GM23338 (cell line): Measurements from ENCODE around the gene FGF1. TPM values are rescaled to one million over a fixed set of nuclear protein-coding genes. Genes with fewer than 3 reads are reported as not detected.
A peak's percentile ranks its signal among the peaks of the same experiment; 100 is the strongest.

Experiments
- ATAC-seq: fragments of 200-7000 bp; cut with Tn5 transposase; 3 replicates; pipeline ENCODE4 v1.9.1; 2020
- DNase-seq: peaks from one replicate; pipeline ENCODE4 v3.0.0-alpha.2; 2015; ENCODE audit warnings: low spot score
- H2AFZ ChIP-seq: fragments of 200-600 bp; sonication (generic); 2 replicates; pipeline ENCODE4 v1.8.0; 2016; ENCODE audit warnings: antibody characterized with exemption, mild to moderate bottlenecking, moderate library complexity
- H3F3A ChIP-seq: fragments of 200-600 bp; sonication (generic); replicated peaks from 2 replicates; pipeline ENCODE4 v1.8.0; 2017; ENCODE audit warnings: antibody characterized with exemption, mixed run types, low read depth
- H3K27ac ChIP-seq: fragments of 200-600 bp; sonication (generic); 2 replicates; pipeline ENCODE4 v1.6.1; 2016; ENCODE audit warnings: low read depth
- H3K27me3 ChIP-seq: fragments of 200-600 bp; sonication (generic); 2 replicates; pipeline ENCODE4 v1.8.0; 2016; ENCODE audit warnings: mild to moderate bottlenecking, mixed run types, moderate library complexity; ENCODE audit not compliant: insufficient read depth
- H3K36me3 ChIP-seq: fragments of 200-600 bp; sonication (generic); 2 replicates; pipeline ENCODE4 v1.8.0; 2016; ENCODE audit warnings: mild to moderate bottlenecking; ENCODE audit not compliant: insufficient read depth
- H3K4me1 ChIP-seq: fragments of 200-600 bp; sonication (generic); 2 replicates; pipeline ENCODE4 v1.8.0; 2016; ENCODE audit warnings: mild to moderate bottlenecking, moderate library complexity; ENCODE audit not compliant: insufficient read depth
- H3K4me2 ChIP-seq: fragments of 200-600 bp; sonication (generic); 2 replicates; pipeline ENCODE4 v1.7.1; 2017; ENCODE audit warnings: mixed run types
- H3K4me3 ChIP-seq: fragments of 200-600 bp; sonication (generic); 2 replicates; pipeline ENCODE4 v1.6.1; 2016; ENCODE audit warnings: mixed run types
- H3K79me2 ChIP-seq: fragments of 200-600 bp; sonication (generic); replicated peaks from 2 replicates; pipeline ENCODE4 v1.8.0; 2017; ENCODE audit warnings: mild to moderate bottlenecking; ENCODE audit not compliant: insufficient read depth
- H3K9me2 ChIP-seq: fragments of 200-600 bp; sonication (generic); 2 replicates; pipeline ENCODE4 v1.8.0; 2017; ENCODE audit not compliant: insufficient read depth
- H4K20me1 ChIP-seq: fragments of 200-600 bp; sonication (generic); replicated peaks from 2 replicates; pipeline ENCODE4 v1.8.0; 2017; ENCODE audit warnings: mild to moderate bottlenecking; ENCODE audit not compliant: insufficient read depth
- H3K27ac Mint-ChIP-seq: 2 replicates; pipeline ENCODE4 v1.8.0; 2020; ENCODE audit warnings: inconsistent platforms, mild to moderate bottlenecking, moderate library complexity, mixed read lengths
- H3K27me3 Mint-ChIP-seq: 3 replicates; pipeline ENCODE4 v1.8.0; 2022; ENCODE audit warnings: low read depth, mild to moderate bottlenecking, moderate library complexity, mixed read lengths, inconsistent platforms; ENCODE audit not compliant: insufficient read depth, poor library complexity
- H3K36me3 Mint-ChIP-seq: 3 replicates; pipeline ENCODE4 v1.8.0; 2021; ENCODE audit warnings: low read depth, mild to moderate bottlenecking, inconsistent platforms, moderate library complexity, mixed read lengths
- H3K4me1 Mint-ChIP-seq: 3 replicates; pipeline ENCODE4 v1.8.0; 2020; ENCODE audit warnings: mild to moderate bottlenecking, inconsistent platforms, mixed read lengths
- H3K4me3 Mint-ChIP-seq: 3 replicates; pipeline ENCODE4 v1.8.0; 2021; ENCODE audit warnings: moderate library complexity, mild to moderate bottlenecking, inconsistent platforms, mixed read lengths
- H3K9me3 Mint-ChIP-seq: 3 replicates; pipeline ENCODE4 v1.8.0; 2020; ENCODE audit warnings: moderate library complexity, mild to moderate bottlenecking, inconsistent platforms, mixed read lengths
- CREB1 ChIP-seq: fragments of 250-450 bp; sonication (Bioruptor Pico); IDR thresholded peaks from 2 replicates; pipeline ENCODE4 v1.5.0; 2020; ENCODE audit warnings: low read depth, mild to moderate bottlenecking, moderate library complexity
- ETS1 ChIP-seq: IDR thresholded peaks from 2 replicates; pipeline ENCODE4 v1.6.1; 2016; ENCODE audit warnings: antibody characterized with exemption
- EZH2phosphoT487 ChIP-seq: fragments of 200-600 bp; sonication (generic); IDR thresholded peaks from one replicate; pipeline ENCODE4 v1.8.1; 2018; ENCODE audit warnings: antibody characterized with exemption; ENCODE audit not compliant: unreplicated experiment
- JUNB ChIP-seq: IDR thresholded peaks from one replicate; pipeline ENCODE4 v1.6.1; 2016; ENCODE audit warnings: antibody characterized with exemption; ENCODE audit not compliant: unreplicated experiment
- NANOG ChIP-seq: IDR thresholded peaks from 2 replicates; pipeline ENCODE4 v1.6.1; 2016; ENCODE audit warnings: antibody characterized with exemption, borderline replicate concordance
- STAT1 ChIP-seq: IDR thresholded peaks from one replicate; pipeline ENCODE4 v1.6.1; 2016; ENCODE audit warnings: antibody characterized with exemption; ENCODE audit not compliant: unreplicated experiment
- ZNF331 ChIP-seq: fragments of 250-450 bp; sonication (Bioruptor Pico); IDR thresholded peaks from 2 replicates; pipeline ENCODE4 v1.5.0; 2020; ENCODE audit warnings: low read depth, mild to moderate bottlenecking, moderate library complexity
- ZNF462 ChIP-seq: fragments of 250-450 bp; sonication (Bioruptor Pico); IDR thresholded peaks from 2 replicates; pipeline ENCODE4 v1.5.0; 2020; ENCODE audit warnings: mild to moderate bottlenecking, moderate library complexity
- polyA plus RNA-seq: library from polyadenylated mRNA; unstranded; fragments of >200 nt; fragmentation: Nextera tagmentation; extraction: Ambion mirVana; gene quantifications from 2 replicates; pipeline ENCODE4 v1.2.1, GENCODE V29; 2016
- total RNA-seq: library from RNA; depleted of rRNA; stranded (reverse); fragments of >200 nt; shearing (Covaris generic); gene quantifications from 2 replicates; pipeline ENCODE4 v1.2.3, GENCODE V29; 2014
- TF ChIP-seq, protein P1 (sequence below), 2 experiments: fragments of 200-600 bp in 1 of 2; sonication (generic) in 1 of 2; conservative IDR thresholded peaks; 2 replicates each; pipeline versions ENCODE4 v1.5.1 to v1.6.1; 2016 to 2017; ENCODE audit warnings: antibody characterized with exemption in 2 of 2, low read depth in 2 of 2, mild to moderate bottlenecking in 2 of 2, moderate library complexity in 1 of 2

Gene FGF1
- total and polyA plus RNA-seq, 2 experiments from 2014 or later: 0.21 to 0.34 TPM

DNA sequence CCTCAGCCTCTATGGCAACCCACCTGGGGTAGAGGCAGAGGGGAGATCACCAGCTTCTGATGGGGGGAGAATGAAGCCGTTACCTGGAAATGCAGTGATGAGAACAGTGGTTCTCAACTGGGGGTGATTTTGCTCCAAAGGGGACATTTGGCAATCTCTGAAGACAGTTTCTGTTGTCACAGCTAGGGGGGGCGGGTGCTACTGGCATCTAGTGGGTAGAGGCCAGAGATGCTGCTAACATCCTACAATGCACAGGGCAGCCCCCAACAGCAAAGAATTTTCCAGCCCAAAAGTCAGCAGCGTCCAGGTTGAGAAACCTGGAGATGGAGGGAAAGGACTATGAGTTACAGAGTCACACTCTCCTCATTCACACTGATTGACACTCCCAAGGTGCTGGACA is 84.5 kb downstream of the FGF1 start:
- no peaks in the 10 kb centered on the region for H3K9me3 Mint-ChIP-seq
- no peaks in the 10 kb centered on the region for H3K27me3 ChIP-seq
- ATAC-seq (peak; percentile 63), DNase-seq (peak; percentile 60)
- H3K36me3 Mint-ChIP-seq: no peaks in the 10 kb centered on the region
- H3K4me1 ChIP-seq: peaks cover 27% of the 10 kb centered on the region
- H3K79me2 ChIP-seq: no peaks in the 10 kb centered on the region
- H3K4me3 ChIP-seq: no peak overlapping the region
- no peaks in the 10 kb centered on the region for H3K9me2 ChIP-seq
- no peak overlapping the region for H3K27ac ChIP-seq
- no peak for TF ChIP-seq ZNF331 (CRISPR knock-in tag)
- no peak for TF ChIP-seq ETS1
- TF ChIP-seq, protein P1, sequence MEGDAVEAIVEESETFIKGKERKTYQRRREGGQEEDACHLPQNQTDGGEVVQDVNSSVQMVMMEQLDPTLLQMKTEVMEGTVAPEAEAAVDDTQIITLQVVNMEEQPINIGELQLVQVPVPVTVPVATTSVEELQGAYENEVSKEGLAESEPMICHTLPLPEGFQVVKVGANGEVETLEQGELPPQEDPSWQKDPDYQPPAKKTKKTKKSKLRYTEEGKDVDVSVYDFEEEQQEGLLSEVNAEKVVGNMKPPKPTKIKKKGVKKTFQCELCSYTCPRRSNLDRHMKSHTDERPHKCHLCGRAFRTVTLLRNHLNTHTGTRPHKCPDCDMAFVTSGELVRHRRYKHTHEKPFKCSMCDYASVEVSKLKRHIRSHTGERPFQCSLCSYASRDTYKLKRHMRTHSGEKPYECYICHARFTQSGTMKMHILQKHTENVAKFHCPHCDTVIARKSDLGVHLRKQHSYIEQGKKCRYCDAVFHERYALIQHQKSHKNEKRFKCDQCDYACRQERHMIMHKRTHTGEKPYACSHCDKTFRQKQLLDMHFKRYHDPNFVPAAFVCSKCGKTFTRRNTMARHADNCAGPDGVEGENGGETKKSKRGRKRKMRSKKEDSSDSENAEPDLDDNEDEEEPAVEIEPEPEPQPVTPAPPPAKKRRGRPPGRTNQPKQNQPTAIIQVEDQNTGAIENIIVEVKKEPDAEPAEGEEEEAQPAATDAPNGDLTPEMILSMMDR (conservative IDR thresholded peaks at IDR 0.05; ENCODE audit: low read depth in 2 of 2): peak; percentile 45 to 56
- no peak for TF ChIP-seq EZH2phosphoT487
- no peak for TF ChIP-seq JUNB
- H3K27ac Mint-ChIP-seq: no peak overlapping the region
- no peak overlapping the region for H3K4me3 Mint-ChIP-seq
- H2AFZ ChIP-seq: peak overlapping the region; percentile 88
- no peaks in the 10 kb centered on the region for H3K36me3 ChIP-seq
- peaks cover 32% of the 10 kb centered on the region for H3K4me1 Mint-ChIP-seq
- H4K20me1 ChIP-seq: no peaks in the 10 kb centered on the region
- no peaks in the 10 kb centered on the region for H3F3A ChIP-seq
- no peak overlapping the region for H3K4me2 ChIP-seq
- H3K27me3 Mint-ChIP-seq: peaks cover 2% of the 10 kb centered on the region

DNA sequence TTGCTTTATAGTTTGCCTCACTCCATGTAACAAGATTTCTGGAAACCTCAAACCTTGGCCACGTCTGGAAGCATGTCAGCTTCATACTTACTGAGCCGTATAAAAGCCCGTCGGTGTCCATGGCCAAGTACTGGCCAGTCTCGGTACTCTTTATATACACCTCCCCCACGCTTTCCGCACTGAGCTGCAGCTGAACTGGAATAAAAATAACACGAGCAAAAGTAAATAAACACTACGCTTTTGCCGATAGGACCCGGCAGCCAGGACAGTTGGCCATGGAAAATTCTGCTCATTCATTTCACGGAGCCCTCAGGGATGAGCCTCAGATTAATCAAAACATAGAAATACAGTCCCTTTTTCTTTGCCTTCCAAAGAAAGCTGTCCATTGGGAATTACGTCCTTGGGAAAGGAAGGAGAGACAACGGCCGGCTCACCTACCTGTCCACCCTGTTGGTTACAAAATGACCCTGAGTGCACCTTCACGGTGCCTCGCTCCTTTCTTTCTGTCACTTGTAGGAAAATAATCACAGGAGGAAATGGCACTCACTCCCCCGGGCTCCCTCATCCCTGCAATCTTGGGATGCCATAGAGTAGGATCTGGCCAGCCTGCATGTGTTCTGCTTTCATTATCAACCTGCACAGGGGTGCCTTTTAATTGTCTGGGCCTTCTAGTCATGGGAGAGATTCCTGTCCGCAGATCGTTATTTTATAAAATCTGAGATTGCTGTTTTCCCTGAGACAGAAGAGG is 85.1 kb downstream of the FGF1 start:
- DNase-seq: no peak
- H3K4me2 ChIP-seq: no peak overlapping the region

More for the DNA sequence above, 85.1 kb downstream of the FGF1 start:
- Histone ChIP-seq H3F3A (no peaks in the 10 kb centered on the region), H2AFZ (peak overlapping the region; percentile 88), H3K27me3 (no peaks in the 10 kb centered on the region), H3K9me2 (no peaks in the 10 kb centered on the region), H3K4me1 (peaks cover 26% of the 10 kb centered on the region), H3K27ac (0 out of 2 replicates have a peak overlapping the region, but pooled peaks have one; percentile 19), H4K20me1 (no peaks in the 10 kb centered on the region), H3K36me3 (no peaks in the 10 kb centered on the region), H3K79me2 (no peaks in the 10 kb centered on the region), H3K4me3 (no peak overlapping the region)
- Mint-ChIP-seq H3K4me3 (no peak overlapping the region), H3K36me3 (no peaks in the 10 kb centered on the region), H3K9me3 (no peaks in the 10 kb centered on the region), H3K27me3 (peaks cover 2% of the 10 kb centered on the region), H3K27ac (peak overlapping the region; percentile 29; the same call in 1 of the 2 replicates), H3K4me1 (peaks cover 29% of the 10 kb centered on the region)
- no peak for TF ChIP-seq STAT1
- TF ChIP-seq CREB1: no peak
- no peak for TF ChIP-seq NANOG
- TF ChIP-seq ZNF462 (CRISPR knock-in tag): no peak
- ATAC-seq: peak; percentile 17; the same call in 2 of the 3 replicates
